HepG2 (cell line): ENCODE measurements around the gene GRK5. TPM values are rescaled to one million over a fixed set of nuclear protein-coding genes. Genes with fewer than 3 reads are reported as not detected.
A peak's percentile ranks its signal among the peaks of the same experiment; 100 is the strongest.

ENCODE experiments used
- ATAD3A ChIP-seq: sonication (generic); formaldehyde crosslinking; IDR thresholded peaks from 2 replicates; pipeline ENCODE4 v1.4.0; 2020; ENCODE audit warnings: missing genetic modification reagents
- ATF2 ChIP-seq: sonication (generic); formaldehyde crosslinking; IDR thresholded peaks from 2 replicates; pipeline ENCODE4 v1.4.0; 2020; ENCODE audit warnings: missing genetic modification reagents
- BORCS8-MEF2B ChIP-seq: sonication (generic); formaldehyde crosslinking; IDR thresholded peaks from 2 replicates; pipeline ENCODE4 v1.8.0; 2022; ENCODE audit warnings: mild to moderate bottlenecking, missing genetic modification reagents
- CTCF ChIP-seq: sonication (generic); formaldehyde crosslinking; IDR thresholded peaks from 2 replicates; pipeline ENCODE4 v1.5.0; 2020; ENCODE audit warnings: mild to moderate bottlenecking, missing genetic modification reagents, moderate library complexity
- FUBP1 ChIP-seq: sonication (generic); formaldehyde crosslinking; IDR thresholded peaks from 2 replicates; pipeline ENCODE4 v1.5.1; 2020; ENCODE audit warnings: missing genetic modification reagents, mild to moderate bottlenecking, borderline replicate concordance
- MEIS2 ChIP-seq: sonication (generic); formaldehyde crosslinking; IDR thresholded peaks from 2 replicates; pipeline ENCODE4 v1.9.0; 2021; ENCODE audit warnings: mild to moderate bottlenecking, missing genetic modification reagents
- RFXANK ChIP-seq: IDR thresholded peaks from 2 replicates; pipeline ENCODE4 v1.6.1; 2016
- RXRA ChIP-seq: sonication (generic); formaldehyde crosslinking; IDR thresholded peaks from 2 replicates; pipeline ENCODE4 v1.5.1; 2020; ENCODE audit warnings: missing genetic modification reagents
- SMC3 ChIP-seq: IDR thresholded peaks from 2 replicates; pipeline ENCODE4 v1.6.1; 2011; ENCODE audit warnings: low read length, improper control_type of control experiment
- SOX5 ChIP-seq: IDR thresholded peaks from 2 replicates; pipeline ENCODE4 v1.6.1; 2016; ENCODE audit warnings: borderline replicate concordance
- THAP9 ChIP-seq: sonication (generic); formaldehyde crosslinking; IDR thresholded peaks from 2 replicates; pipeline ENCODE4; 2020; ENCODE audit warnings: missing genetic modification reagents, mild to moderate bottlenecking, borderline replicate concordance
- ZFY ChIP-seq: sonication (generic); formaldehyde crosslinking; IDR thresholded peaks from 2 replicates; pipeline ENCODE4 v1.4.0; 2020; ENCODE audit warnings: missing genetic modification reagents
- ZHX2 ChIP-seq, 2 experiments: sonication (generic) in 1 of 2; formaldehyde crosslinking in 1 of 2; IDR thresholded peaks; 2 replicates each; pipeline versions ENCODE4 v1.6.1 to v1.9.0; 2014 to 2022; ENCODE audit warnings: antibody characterized with exemption in 1 of 2, borderline replicate concordance in 1 of 2, inconsistent platforms in 1 of 2, low read depth in 1 of 2, missing genetic modification reagents in 1 of 2
- ZKSCAN8 ChIP-seq: IDR thresholded peaks from 2 replicates; pipeline ENCODE4 v1.6.1; 2016; ENCODE audit warnings: borderline replicate concordance, missing genetic modification reagents, missing compliant biosample characterization
- ZNF224 ChIP-seq: sonication (generic); formaldehyde crosslinking; IDR thresholded peaks from 2 replicates; pipeline ENCODE4 v1.5.0; 2020; ENCODE audit warnings: mild to moderate bottlenecking, missing genetic modification reagents
- polyA plus RNA-seq, 8 experiments: library from polyadenylated mRNA; depleted of rRNA in 3 of 8; stranded (reverse) in 7 of 8; unstranded in 1 of 8; fragments of >200 nt; fragmentation: Illumina TruSeq in 4 of 8; extraction: Trizol in 4 of 8; gene quantifications; 2 replicates each; pipeline versions ENCODE4 v1.2.1 to v1.2.3, GENCODE V29; 2011 to 2016; ENCODE audit warnings: low read depth in 4 of 8, missing spikeins in 1 of 8, mixed read lengths in 1 of 8; ENCODE audit not compliant: insufficient read depth in 1 of 8
- total RNA-seq, 5 experiments: library from RNA; depleted of rRNA; stranded (reverse); fragments of >200 nt; fragmentation: Illumina TruSeq; extraction: Trizol; gene quantifications; 2 replicates each; pipeline ENCODE4 v1.2.3, GENCODE V29; 2016; ENCODE audit warnings: low read depth in 1 of 5

The GRK5 gene
- total and polyA plus RNA-seq, 2 of the 13 experiments (the other 11 are each of a cell fraction or from before 2014, with no cell fraction given), result 10.4 to 12.6 TPM

GRCh38 chr10:119416855-119417254, 209.5 kb downstream of the GRK5 start (continued):
- TF ChIP-seq THAP9 (peak; percentile 45; the same call in 1 of the 2 replicates), RFXANK (CRISPR knock-in tag) (no peak), ZFY (CRISPR knock-in tag) (0 out of 2 replicates have a peak, but pooled peaks have one; percentile 32), ZNF224 (CRISPR knock-in tag) (no peak), FUBP1 (CRISPR knock-in tag) (no peak), SMC3 (peak; percentile 81), ATAD3A (CRISPR knock-in tag) (no peak), BORCS8-MEF2B (CRISPR knock-in tag) (peak; percentile 56; the same call in 1 of the 2 replicates), CTCF (CRISPR knock-in tag) (peak; percentile 97), MEIS2 (0 out of 2 replicates have a peak, but pooled peaks have one; percentile 35), ZKSCAN8 (CRISPR knock-in tag) (no peak), ZHX2 (IDR thresholded peaks at IDR 0.05; ENCODE audit: low read depth) (no peak), ZHX2 (CRISPR knock-in tag; IDR thresholded peaks at IDR 0.05; ENCODE audit: borderline replicate concordance) (no peak), SOX5 (0 out of 2 replicates have a peak, but pooled peaks have one; percentile 13), ATF2 (CRISPR knock-in tag) (0 out of 2 replicates have a peak, but pooled peaks have one; percentile 18), RXRA (CRISPR knock-in tag) (peak; percentile 34; the same call in 1 of the 2 replicates)
